SIG-M5 (cell line): ENCODE results near the gene SLIT1.
"Not testable (repeated sequence)": the region's sequence is repeated elsewhere in the genome, so short reads cannot be mapped to it uniquely, and the experiment has no call there.

Experiments used
- DNase-seq: peaks from one replicate; lab custom pipeline; 2025; lab: John Stamatoyannopoulos, UW

Gene SLIT1

GRCh38 chr10:97042716-97043562 lies 142.8 kb downstream of the SLIT1 start:
- DNase-seq, result no peak

GRCh38 chr10:97042081-97042480 lies 143.7 kb downstream of the SLIT1 start:
- no peak for DNase-seq

- DNase-seq, result no peak
Observed at GRCh38 chr10:97040706-97041105, 145.1 kb downstream of the SLIT1 start.

GRCh38 chr10:97040248-97040584 lies 145.5 kb downstream of the SLIT1 start:
- DNase-seq, result no peak

- DNase-seq, result no peak
Observed at GRCh38 chr10:97039538-97040247, 146.1 kb downstream of the SLIT1 start.

GRCh38 chr10:97038688-97039087 lies 147.1 kb downstream of the SLIT1 start:
- no peak for DNase-seq

- DNase-seq, result no peak
Observed at GRCh38 chr10:97037365-97038361, 148.1 kb downstream of the SLIT1 start.

GRCh38 chr10:97034958-97035769 lies 150.6 kb downstream of the SLIT1 start:
- DNase-seq, result no peak

GRCh38 chr10:97034301-97034700 lies 151.5 kb downstream of the SLIT1 start:
- no peak for DNase-seq

GRCh38 chr10:97033841-97034240 lies 151.9 kb downstream of the SLIT1 start:
- DNase-seq, result not testable (repeated sequence)

- DNase-seq, result no peak
Observed at GRCh38 chr10:97032624-97033023, 153.1 kb downstream of the SLIT1 start.

GRCh38 chr10:97031459-97031858 lies 154.3 kb downstream of the SLIT1 start:
- DNase-seq, result no peak

- no peak for DNase-seq
Observed at GRCh38 chr10:97030894-97031293, 154.9 kb downstream of the SLIT1 start.

GRCh38 chr10:97029271-97029670 lies 156.5 kb downstream of the SLIT1 start:
- no peak for DNase-seq

- DNase-seq, result no peak
Observed at GRCh38 chr10:97028832-97029178, 157.0 kb downstream of the SLIT1 start.

GRCh38 chr10:97028126-97028831 lies 157.5 kb downstream of the SLIT1 start:
- DNase-seq, result no peak

- no peak for DNase-seq
Observed at GRCh38 chr10:97025613-97026242, 160.0 kb downstream of the SLIT1 start.

- no peak for DNase-seq
Observed at GRCh38 chr10:97024168-97025073, 161.3 kb downstream of the SLIT1 start.
